CD14-positive monocyte (primary cell): ENCODE results near the gene FKBP10. TPM values are rescaled to one million over a fixed set of nuclear protein-coding genes. Genes with fewer than 3 reads are reported as not detected.

Experiments used
- DNase-seq, 3 donors: peaks; one replicate each; pipeline ENCODE4 v3.0.0-alpha.2; 2011 to 2022
- H2AFZ ChIP-seq: 2 replicates; pipeline ENCODE4 v1.6.0; 2012; ENCODE audit warnings: mild to moderate bottlenecking, low read depth, low read length, inconsistent platforms; ENCODE audit not compliant: insufficient read depth, poor library complexity, severe bottlenecking
- H3K27ac ChIP-seq, 2 donors: 1 replicate in 1 of 2; 2 replicates in 1 of 2; pipeline ENCODE4 v1.5.1; 2012 to 2013; ENCODE audit warnings: low read length in 2 of 2, control low read depth in 1 of 2, inconsistent platforms in 1 of 2, low read depth in 1 of 2, mild to moderate bottlenecking in 1 of 2
- H3K27me3 ChIP-seq, 2 donors: one replicate each; pipeline versions ENCODE4 v1.6.0 to v1.6.1; 2011 to 2013; ENCODE audit warnings: low read length in 2 of 2; ENCODE audit not compliant: control insufficient read depth in 2 of 2, insufficient read depth in 2 of 2
- H3K36me3 ChIP-seq, 2 donors: replicated peaks in 1 of 2; 1 replicate in 1 of 2; 2 replicates in 1 of 2; pipeline versions ENCODE4 v1.5.1 to v1.6.1; 2012 to 2013; ENCODE audit warnings: low read length in 2 of 2, control low read depth in 1 of 2, inconsistent platforms in 1 of 2, mild to moderate bottlenecking in 1 of 2; ENCODE audit not compliant: insufficient read depth in 2 of 2, control insufficient read depth in 1 of 2
- H3K4me1 ChIP-seq, 2 donors: 1 replicate in 1 of 2; 2 replicates in 1 of 2; pipeline versions ENCODE4 v1.5.1 to v1.6.1; 2012 to 2013; ENCODE audit warnings: low read length in 2 of 2, control low read depth in 1 of 2, inconsistent platforms in 1 of 2, mild to moderate bottlenecking in 1 of 2, moderate library complexity in 1 of 2; ENCODE audit not compliant: insufficient read depth in 2 of 2, control insufficient read depth in 1 of 2
- H3K4me2 ChIP-seq: replicated peaks from 2 replicates; pipeline ENCODE3; 2012; ENCODE audit warnings: low read length, moderate library complexity, mild to moderate bottlenecking; ENCODE audit not compliant: poor library complexity, severe bottlenecking; ENCODE audit errors: extremely low read depth
- H3K4me3 ChIP-seq, 3 experiments: fragments of 200-600 bp in 1 of 3; sonication (generic) in 1 of 3; replicated peaks in 1 of 3; 1 replicate in 2 of 3; 2 replicates in 1 of 3; pipeline ENCODE4 v1.5.1; 2011 to 2013; ENCODE audit warnings: low read length in 3 of 3, mild to moderate bottlenecking in 3 of 3, control low read depth in 2 of 3, low read depth in 2 of 3, inconsistent platforms in 1 of 3, moderate library complexity in 1 of 3
- H3K79me2 ChIP-seq: 2 replicates; pipeline ENCODE4 v1.6.0; 2012; ENCODE audit warnings: mild to moderate bottlenecking, control low read depth, inconsistent platforms, low read length, moderate library complexity; ENCODE audit not compliant: insufficient read depth
- H3K9ac ChIP-seq: 2 replicates; pipeline ENCODE4 v1.6.0; 2017; ENCODE audit warnings: low read length, mild to moderate bottlenecking; ENCODE audit not compliant: insufficient read depth, poor library complexity, severe bottlenecking
- H3K9me3 ChIP-seq, 2 donors: replicated peaks in 1 of 2; 1 replicate in 1 of 2; 2 replicates in 1 of 2; pipeline versions ENCODE4 v1.5.1 to v1.6.1; 2012 to 2013; ENCODE audit warnings: low read length in 2 of 2, control low read depth in 1 of 2; ENCODE audit not compliant: control insufficient read depth in 1 of 2, insufficient read depth in 1 of 2
- H4K20me1 ChIP-seq: 2 replicates; pipeline ENCODE4 v1.6.0; 2012; ENCODE audit warnings: mild to moderate bottlenecking, low read length, control low read depth, moderate library complexity; ENCODE audit not compliant: insufficient read depth
- H3K27ac Mint-ChIP-seq, 7 donors: one replicate each; pipeline ENCODE4 v1.8.0; 2020; ENCODE audit warnings: mild to moderate bottlenecking in 7 of 7, mixed read lengths in 7 of 7, moderate library complexity in 6 of 7, inconsistent platforms in 2 of 7
- H3K27me3 Mint-ChIP-seq, 3 donors: one replicate each; pipeline ENCODE4 v1.8.0; 2021 to 2022; ENCODE audit warnings: low read depth in 3 of 3, mild to moderate bottlenecking in 3 of 3, mixed read lengths in 3 of 3, moderate library complexity in 3 of 3, inconsistent platforms in 1 of 3
- H3K36me3 Mint-ChIP-seq, 2 donors: one replicate each; pipeline ENCODE4 v1.8.0; 2020; ENCODE audit warnings: mixed read lengths in 2 of 2, inconsistent platforms in 1 of 2, mild to moderate bottlenecking in 1 of 2
- H3K4me1 Mint-ChIP-seq: one replicate; pipeline ENCODE4 v1.8.0; 2020; ENCODE audit warnings: mild to moderate bottlenecking, mixed read lengths
- H3K4me3 Mint-ChIP-seq, 2 donors: one replicate each; pipeline ENCODE4 v1.8.0; 2020; ENCODE audit warnings: mild to moderate bottlenecking in 2 of 2, mixed read lengths in 2 of 2, moderate library complexity in 1 of 2
- H3K9me3 Mint-ChIP-seq, 7 donors: one replicate each; pipeline ENCODE4 v1.8.0; 2020 to 2022; ENCODE audit warnings: mixed read lengths in 7 of 7, mild to moderate bottlenecking in 6 of 7, moderate library complexity in 6 of 7, inconsistent platforms in 2 of 7
- CTCF ChIP-seq: fragments of 200-600 bp; IDR thresholded peaks from one replicate; pipeline ENCODE4 v1.8.0; 2022; ENCODE audit warnings: antibody characterized with exemption, mild to moderate bottlenecking
- WGBS: methylation state at CpG from one replicate; pipeline ENCODE4 v1.1.5; 2013; ENCODE audit warnings: missing lambda C conversion rate; ENCODE audit not compliant: insufficient coverage; 5-methylcytosine and 5-hydroxymethylcytosine counted together
- intact Hi-C, 2 donors: fragments of 100-400 bp; cut with micrococcal nuclease; formaldehyde crosslinking; loops; one replicate each; pipeline versions ENCODE4 v1.15.0 to v1.15.1; 2023
- polyA plus RNA-seq, 3 donors: library from polyadenylated mRNA; depleted of rRNA in 1 of 3; unstranded in 2 of 3; stranded (reverse) in 1 of 3; fragments of 300-500 nt in 2 of 3; fragments of >200 nt in 1 of 3; fragmentation: Illumina TruSeq in 2 of 3; gene quantifications; 1 replicate in 2 of 3; 2 replicates in 1 of 3; pipeline ENCODE4 v1.2.3, GENCODE V29; 2012 to 2021

The FKBP10 gene
- polyA plus RNA-seq, 3 donors = not detected

- Histone ChIP-seq H3K27ac (no peak overlapping the region), H4K20me1 (peaks cover 31% of the 10 kb centered on the region), H3K4me1 (peaks cover 21 to 27% of the 10 kb centered on the region in 2 donors), H3K4me3 (peak overlapping the region in 2 of 3 experiments; percentile 13 to 96), H3K79me2 (peaks cover 43% of the 10 kb centered on the region), H3K27me3 (no peaks in the 10 kb centered on the region), H3K9ac (peak overlapping the region; percentile 90), H3K4me2 (peak overlapping the region; percentile 99), H3K36me3 (peaks cover 30 to 37% of the 10 kb centered on the region in 2 donors), H3K9me3 (no peaks in the 10 kb centered on the region), H2AFZ (peak overlapping the region; percentile 98)
- peaks cover 10% of the 10 kb centered on the region for H3K4me1 Mint-ChIP-seq
- peaks cover 34 to 37% of the 10 kb centered on the region in 2 donors for H3K36me3 Mint-ChIP-seq
- H3K27ac Mint-ChIP-seq = peak overlapping the region in 4 of 7 donors; percentile 23 to 80 (median 46)
- intact Hi-C loops = no loop called here
- no peak for DNase-seq
- no peaks in the 10 kb centered on the region for H3K9me3 Mint-ChIP-seq
- WGBS = 2% methylated on average over 6 of the region's 10 CpGs
- peak overlapping the region in 1 of 2 donors; percentile 86 for H3K4me3 Mint-ChIP-seq
- no peak for TF ChIP-seq CTCF
- H3K27me3 Mint-ChIP-seq = no peaks in the 10 kb centered on the region
These were observed 52.7 kb downstream of the FKBP10 start for GRCh38 chr17:41865596-41865893.

- no peaks in the 10 kb centered on the region for H3K27me3 ChIP-seq
- WGBS = no CpG with 5 or more reads among the region's 3 CpGs
- DNase-seq = no peak
- H4K20me1 ChIP-seq = peaks cover 4% of the 10 kb centered on the region
- H3K9me3 ChIP-seq = no peaks in the 10 kb centered on the region
- peaks cover 16% of the 10 kb centered on the region for H3K79me2 ChIP-seq
- H3K4me1 ChIP-seq = peaks cover 14 to 19% of the 10 kb centered on the region in 2 donors
- H3K4me3 ChIP-seq = no peak overlapping the region
- H3K27me3 Mint-ChIP-seq = no peaks in the 10 kb centered on the region
- H3K4me2 ChIP-seq = no peak overlapping the region
- peaks cover 4% of the 10 kb centered on the region for H3K4me1 Mint-ChIP-seq
- H3K36me3 ChIP-seq = peaks cover 56 to 67% of the 10 kb centered on the region in 2 donors
- H3K4me3 Mint-ChIP-seq = no peak overlapping the region
- no peak overlapping the region for H3K27ac ChIP-seq
- H3K9ac ChIP-seq = no peak overlapping the region
- no peak overlapping the region for H2AFZ ChIP-seq
- no peak for TF ChIP-seq CTCF
- intact Hi-C loops = no loop called here
- H3K27ac Mint-ChIP-seq = no peak overlapping the region
- no peaks in the 10 kb centered on the region for H3K9me3 Mint-ChIP-seq
- peaks cover 63 to 65% of the 10 kb centered on the region in 2 donors for H3K36me3 Mint-ChIP-seq
These were observed 55.8 kb downstream of the FKBP10 start for GRCh38 chr17:41868568-41868967.
